H1 (cell line): Measurements from ENCODE around the gene SDHAF4. TPM values are rescaled to one million over a fixed set of nuclear protein-coding genes. Genes with fewer than 3 reads are reported as not detected.

ENCODE experiments used
- CTCF ChIA-PET: fragments of 300-600 bp; sonication (Branson Sonifier 250); formaldehyde crosslinking; loops from one replicate; lab custom pipeline; 2021; ENCODE audit not compliant: partially characterized antibody; lab: Charles Lee
- POLR2A ChIA-PET: fragments of 300-600 bp; sonication (Branson Sonifier 250); formaldehyde crosslinking; loops from one replicate; lab custom pipeline; 2021; ENCODE audit warnings: inconsistent platforms; ENCODE audit not compliant: partially characterized antibody; lab: Charles Lee
- DNase-seq, 2 experiments: peaks; one replicate each; pipeline versions ENCODE4 v3.0.0 to v3.0.0-alpha.2; 2010 to 2022; ENCODE audit warnings: low spot score in 2 of 2, low read depth in 1 of 2, mixed read lengths in 1 of 2
- FAIRE-seq: peaks from 2 replicates; lab custom pipeline; 2011; peaks lifted over from hg19 to GRCh38; lab: Jason Lieb, UNC
- H2AFZ ChIP-seq: 2 replicates; pipeline ENCODE4 v1.8.1; 2012; ENCODE audit warnings: low read length, inconsistent platforms
- H2AK5ac ChIP-seq: 2 replicates; pipeline ENCODE4 v1.6.1; 2013; ENCODE audit warnings: low read depth, low read length
- H2BK120ac ChIP-seq: replicated peaks from 2 replicates; pipeline ENCODE3; 2013; ENCODE audit warnings: low read depth, low read length, inconsistent platforms
- H2BK12ac ChIP-seq: 2 replicates; pipeline ENCODE4 v1.6.1; 2013; ENCODE audit warnings: low read depth, low read length
- H2BK15ac ChIP-seq: 2 replicates; pipeline ENCODE4 v1.6.1; 2013; ENCODE audit warnings: low read length
- H2BK20ac ChIP-seq: 2 replicates; pipeline ENCODE4 v1.6.1; 2013; ENCODE audit warnings: low read length
- H2BK5ac ChIP-seq: 2 replicates; pipeline ENCODE4 v1.6.1; 2013; ENCODE audit warnings: low read depth, low read length
- H3K14ac ChIP-seq: 2 replicates; pipeline ENCODE4 v1.6.1; 2013; ENCODE audit warnings: inconsistent platforms; ENCODE audit not compliant: insufficient read length
- H3K18ac ChIP-seq: 2 replicates; pipeline ENCODE4 v1.6.1; 2013; ENCODE audit warnings: low read length; ENCODE audit errors: extremely low read depth
- H3K23ac ChIP-seq: 2 replicates; pipeline ENCODE4 v1.6.1; 2013; ENCODE audit warnings: inconsistent platforms; ENCODE audit not compliant: insufficient read length
- H3K23me2 ChIP-seq: 2 replicates; pipeline ENCODE4 v1.6.1; 2013; ENCODE audit warnings: low read depth, low read length
- H3K27ac ChIP-seq: 2 replicates; pipeline ENCODE4 v1.6.1; 2011; ENCODE audit warnings: low read depth, low read length, inconsistent platforms
- H3K27me3 ChIP-seq, 4 experiments: replicated peaks in 1 of 4; 1 replicate in 1 of 4; 2 replicates in 3 of 4; pipeline versions ENCODE4 v1.6.1 to v1.8.1; 2011 to 2013; ENCODE audit warnings: low read length in 3 of 4, mild to moderate bottlenecking in 3 of 4, inconsistent platforms in 2 of 4, mixed read lengths in 2 of 4, moderate library complexity in 1 of 4; ENCODE audit not compliant: control insufficient read depth in 3 of 4, insufficient read depth in 3 of 4; ENCODE audit errors: extremely low read depth in 1 of 4
- H3K36me3 ChIP-seq, 4 experiments: 2 replicates each; pipeline versions ENCODE4 v1.6.1 to v1.8.1; 2011 to 2013; ENCODE audit warnings: mild to moderate bottlenecking in 4 of 4, low read length in 3 of 4, moderate library complexity in 2 of 4, control low read depth in 1 of 4, inconsistent platforms in 1 of 4; ENCODE audit not compliant: insufficient read depth in 4 of 4, control insufficient read depth in 2 of 4
- H3K4ac ChIP-seq: replicated peaks from 2 replicates; pipeline ENCODE3; 2013; ENCODE audit warnings: low read length, low read depth, mixed read lengths, inconsistent platforms; ENCODE audit not compliant: insufficient read length
- H3K4me1 ChIP-seq, 4 experiments: replicated peaks in 1 of 4; 1 replicate in 1 of 4; 2 replicates in 3 of 4; pipeline versions ENCODE4 v1.6.1 to v1.8.1; 2011 to 2013; ENCODE audit warnings: low read length in 3 of 4, inconsistent platforms in 2 of 4, mixed read lengths in 1 of 4; ENCODE audit not compliant: insufficient read depth in 4 of 4, control insufficient read depth in 3 of 4
- H3K4me2 ChIP-seq, 2 experiments: 2 replicates each; pipeline versions ENCODE4 v1.6.1 to v1.8.1; 2011 to 2013; ENCODE audit warnings: low read depth in 2 of 2, low read length in 2 of 2, control low read depth in 1 of 2, inconsistent platforms in 1 of 2, mild to moderate bottlenecking in 1 of 2; ENCODE audit not compliant: insufficient read depth in 1 of 2
- H3K4me3 ChIP-seq, 4 experiments: fragments of 200-600, 300-600 bp in 1 of 4; sonication (generic), shearing (Covaris generic), sonication (Bioruptor Twin) in 1 of 4; 2 replicates each; pipeline versions ENCODE4 v1.5.1 to v1.8.1; 2011 to 2016; ENCODE audit warnings: low read length in 4 of 4, low read depth in 3 of 4, control low read depth in 2 of 4, inconsistent platforms in 2 of 4, mild to moderate bottlenecking in 2 of 4, mixed read lengths in 1 of 4, moderate library complexity in 1 of 4; ENCODE audit not compliant: insufficient read depth in 2 of 4; ENCODE audit errors: extremely low read depth in 1 of 4
- H3K56ac ChIP-seq: replicated peaks from 2 replicates; pipeline ENCODE3; 2013; ENCODE audit warnings: low read depth, mild to moderate bottlenecking, mixed read lengths, low read length, inconsistent platforms; ENCODE audit not compliant: insufficient read length
- H3K79me1 ChIP-seq: 2 replicates; pipeline ENCODE4 v1.6.1; 2013; ENCODE audit warnings: low read depth, low read length, control low read depth
- H3K79me2 ChIP-seq, 2 experiments: 2 replicates each; pipeline versions ENCODE4 v1.6.1 to v1.8.1; 2012 to 2013; ENCODE audit warnings: low read length in 2 of 2, mild to moderate bottlenecking in 2 of 2, inconsistent platforms in 1 of 2; ENCODE audit not compliant: insufficient read depth in 2 of 2, control insufficient read depth in 1 of 2
- H3K9ac ChIP-seq, 4 experiments: replicated peaks in 1 of 4; 1 replicate in 1 of 4; 2 replicates in 3 of 4; pipeline versions ENCODE4 v1.6.1 to v1.8.1; 2011 to 2013; ENCODE audit warnings: low read depth in 3 of 4, low read length in 3 of 4, control low read depth in 2 of 4, mild to moderate bottlenecking in 2 of 4, moderate library complexity in 2 of 4, inconsistent platforms in 1 of 4; ENCODE audit errors: extremely low read depth in 1 of 4
- H3K9me3 ChIP-seq, 2 experiments: 2 replicates each; pipeline versions ENCODE4 v1.6.1 to v1.8.1; 2012 to 2013; ENCODE audit warnings: mild to moderate bottlenecking in 2 of 2, moderate library complexity in 2 of 2, control low read depth in 1 of 2, inconsistent platforms in 1 of 2, low read depth in 1 of 2, low read length in 1 of 2, mixed read lengths in 1 of 2; ENCODE audit not compliant: insufficient read depth in 2 of 2
- H4K20me1 ChIP-seq, 2 experiments: replicated peaks in 1 of 2; 2 replicates each; pipeline versions ENCODE3 to v1.8.1; 2011 to 2013; ENCODE audit warnings: inconsistent platforms in 2 of 2, low read length in 2 of 2, mild to moderate bottlenecking in 1 of 2; ENCODE audit not compliant: insufficient read depth in 2 of 2, control insufficient read depth in 1 of 2
- H4K5ac ChIP-seq: 2 replicates; pipeline ENCODE4 v1.6.1; 2013; ENCODE audit warnings: low read length, low read depth, mixed read lengths, inconsistent platforms; ENCODE audit not compliant: insufficient read length
- H4K8ac ChIP-seq: 2 replicates; pipeline ENCODE4 v1.8.0; 2013; ENCODE audit warnings: mild to moderate bottlenecking, moderate library complexity, low read length, inconsistent platforms; ENCODE audit not compliant: insufficient read depth; ENCODE audit errors: extremely low read depth
- H4K91ac ChIP-seq: replicated peaks from 2 replicates; pipeline ENCODE3; 2013; ENCODE audit warnings: low read length, mixed read lengths, inconsistent platforms; ENCODE audit not compliant: insufficient read length
- ASH2L ChIP-seq: fragments of 200-600, 300-600 bp; sonication (generic); IDR thresholded peaks from one replicate; pipeline ENCODE4 v1.7.1; 2017; ENCODE audit warnings: low read length
- CBX8 ChIP-seq: fragments of 300-800, 300-1000 bp; sonication (generic); IDR thresholded peaks from 2 replicates; pipeline ENCODE4 v1.7.1; 2016; ENCODE audit warnings: low read depth, low read length, borderline replicate concordance
- JUND ChIP-seq: IDR thresholded peaks from 2 replicates; pipeline ENCODE4 v1.6.1; 2011; ENCODE audit warnings: mild to moderate bottlenecking, improper control_type of control experiment, low read length
- KDM4A ChIP-seq: IDR thresholded peaks from one replicate; pipeline ENCODE4 v1.7.1; 2012; ENCODE audit warnings: low read depth, mild to moderate bottlenecking, moderate library complexity, low read length, inconsistent platforms; ENCODE audit not compliant: severe bottlenecking
- KDM5A ChIP-seq: fragments of 200-600 bp; IDR thresholded peaks from 2 replicates; pipeline ENCODE4 v1.7.1; 2012; ENCODE audit warnings: mild to moderate bottlenecking, low read length, inconsistent platforms, mixed read lengths
- NRF1 ChIP-seq: IDR thresholded peaks from 2 replicates; pipeline ENCODE4 v1.6.1; 2011; ENCODE audit warnings: mild to moderate bottlenecking, low read depth, low read length, improper control_type of control experiment
- RXRA ChIP-seq: IDR thresholded peaks from 2 replicates; pipeline ENCODE4 v1.6.1; 2011; ENCODE audit warnings: low read depth, mild to moderate bottlenecking, low read length, moderate library complexity; ENCODE audit not compliant: insufficient read depth
- SP1 ChIP-seq: IDR thresholded peaks from 2 replicates; pipeline ENCODE4 v1.6.1; 2011; ENCODE audit warnings: low read depth, low read length
- SUZ12 ChIP-seq: fragments of 200-600 bp; sonication (generic); IDR thresholded peaks from 2 replicates; pipeline ENCODE4 v1.6.1; 2012; ENCODE audit warnings: mild to moderate bottlenecking, inconsistent platforms, low read length, moderate library complexity, mixed read lengths
- WGBS, 2 experiments: shearing (Covaris generic) in 1 of 2; methylation state at CpG; one replicate each; pipeline versions ENCODE4 v1.1.6 to v1.1.7; 2013 to 2015; ENCODE audit warnings: low lambda C conversion rate in 2 of 2, mixed read lengths in 2 of 2, inconsistent platforms in 1 of 2, low coverage in 1 of 2, missing lambda C conversion rate in 1 of 2; ENCODE audit not compliant: insufficient replicate concordance in 2 of 2, insufficient coverage in 1 of 2, insufficient read length in 1 of 2; ENCODE audit errors: extremely low coverage in 1 of 2, missing lambda C conversion rate in 1 of 2; 5-methylcytosine and 5-hydroxymethylcytosine counted together
- polyA plus RNA-seq, 7 experiments: library from polyadenylated mRNA; depleted of rRNA in 3 of 7; stranded (reverse) in 5 of 7; unstranded in 2 of 7; fragments of >200 nt in 5 of 7; fragments of 200-250 nt in 2 of 7; gene quantifications; 1 replicate in 5 of 7; 2 replicates in 1 of 7; 4 replicates in 1 of 7; pipeline versions ENCODE4 v1.2.1 to v1.2.3, GENCODE V29; 2011 to 2013; ENCODE audit warnings: missing spikeins in 2 of 7, mixed read lengths in 2 of 7
- total RNA-seq: library from RNA; stranded (reverse); fragmentation: NEBNext Ultra II Directional; extraction: Animal tissue kit (Norgen Biotek cat#: 25700); gene quantifications from 2 replicates; pipeline ENCODE4 v1.2.1, GENCODE V29; 2021

Gene SDHAF4
- total and polyA plus RNA-seq, 2 of the 8 experiments (the other 6 are each of a cell fraction or from before 2014, with no cell fraction given), result 9.8 to 14.9 TPM

GRCh38 chr6:70592391-70593117 is 25.8 kb downstream of the SDHAF4 start:
- no peak overlapping the region for H2AK5ac ChIP-seq
- no peaks in the 10 kb centered on the region for H3K23me2 ChIP-seq
- ChIA-PET CTCF (interaction anchor here (1.3 kb wide), 1 partner anchor 292 kb away, joined by 4 read pairs; no protein-coding TSS in a partner anchor), POLR2A (interaction anchor here (0.7 to 1.4 kb wide), 2 partner anchors 9 to 17 kb away, joined by 3 read pairs; no protein-coding TSS in a partner anchor)
- 91% methylated on average over 5 of the region's 5 CpGs; no CpG with 5 or more reads in 1 of the 2 experiments for WGBS, 2 experiments
- H4K20me1 ChIP-seq, result peaks cover 0 to 2% of the 10 kb centered on the region in 2 experiments
- no peaks in the 10 kb centered on the region for H3K79me1 ChIP-seq
- no peak overlapping the region for H3K4me2 ChIP-seq
- no peak overlapping the region for H2BK20ac ChIP-seq
- H2BK12ac ChIP-seq, result no peak overlapping the region
- H3K27me3 ChIP-seq, result no peaks in the 10 kb centered on the region
- no peak overlapping the region for H3K56ac ChIP-seq
- H3K79me2 ChIP-seq, result no peaks in the 10 kb centered on the region
- H4K91ac ChIP-seq, result no peak overlapping the region
- no peak for TF ChIP-seq CBX8
- no peak for TF ChIP-seq ASH2L
- no peak for TF ChIP-seq SUZ12
- TF ChIP-seq KDM4A, result no peak
- TF ChIP-seq KDM5A, result no peak
- TF ChIP-seq JUND, result no peak
- no peak for TF ChIP-seq RXRA
- no peak for TF ChIP-seq SP1
- no peak for TF ChIP-seq NRF1
- H4K5ac ChIP-seq, result no peak overlapping the region
- no peak overlapping the region for H3K27ac ChIP-seq
- H2BK15ac ChIP-seq, result no peak overlapping the region
- no peak overlapping the region for H3K23ac ChIP-seq
- H3K9me3 ChIP-seq, result no peaks in the 10 kb centered on the region; a peak in 1 of 4 replicates
- H3K4me1 ChIP-seq, result no peaks in the 10 kb centered on the region
- H3K36me3 ChIP-seq, result peaks cover 0 to 6% (median 0%) of the 10 kb centered on the region in 4 experiments; a peak in 2 of 8 replicates
- no peak overlapping the region for H3K9ac ChIP-seq
- H3K18ac ChIP-seq, result no peak overlapping the region
- H3K4ac ChIP-seq, result no peak overlapping the region
- no peak overlapping the region for H3K4me3 ChIP-seq
- H4K8ac ChIP-seq, result no peak overlapping the region
- no peak overlapping the region for H2BK120ac ChIP-seq
- FAIRE-seq (no peak), DNase-seq (no peak)
- H2BK5ac ChIP-seq, result no peak overlapping the region
- no peak overlapping the region for H3K14ac ChIP-seq
- H2AFZ ChIP-seq, result no peak overlapping the region
